Measurements from ENCODE around the gene KRTAP10-10.
"Not testable (repeated sequence)": the region's sequence is repeated elsewhere in the genome, so short reads cannot be mapped to it uniquely, and the experiment has no call there.

The KRTAP10-10 gene

DNA sequence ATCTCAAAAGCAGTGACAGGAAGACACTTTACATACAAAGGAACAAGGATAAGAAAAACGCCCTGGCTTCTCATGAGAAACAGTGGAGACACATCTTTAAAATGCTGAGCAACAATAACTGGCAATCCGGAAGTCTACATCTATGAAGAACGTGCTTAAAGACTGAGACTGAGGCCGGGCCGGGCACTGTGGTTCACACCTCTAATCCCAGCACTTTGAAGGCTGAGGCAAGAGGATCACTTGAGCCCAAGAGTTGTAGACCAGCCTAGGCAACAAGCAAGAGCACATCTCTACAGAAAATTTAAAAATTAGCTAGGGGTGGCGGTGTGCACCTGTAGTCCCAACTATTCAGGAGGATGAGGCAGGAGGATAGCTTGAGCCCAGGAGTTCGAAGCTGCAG lies 46.9 kb downstream of the KRTAP10-10 start:
- DNase-seq (ENCODE audit: insufficient read length, low spot score) = no peak
- FAIRE-seq = no peak
- no peak for TF ChIP-seq TAF1 (IDR thresholded peaks at IDR 0.05; ENCODE audit: low read depth, low read length)
- TF ChIP-seq PAX5 (IDR thresholded peaks at IDR 0.05; ENCODE audit: insufficient read depth, low read length, severe bottlenecking) = no peak
- no peak for TF ChIP-seq POU2F2 (IDR thresholded peaks at IDR 0.05; ENCODE audit: low read depth, low read length)
- no peak for TF ChIP-seq SPI1 (IDR thresholded peaks at IDR 0.05; ENCODE audit: low read depth, low read length)
- TF ChIP-seq POLR2A (IDR thresholded peaks at IDR 0.05; ENCODE audit: low read depth, low read length) = no peak
- no peak for TF ChIP-seq POLR2AphosphoS5 (IDR thresholded peaks at IDR 0.05; ENCODE audit: low read depth, low read length)

- FAIRE-seq (no peak), DNase-seq (ENCODE audit: insufficient read length, low spot score) (no peak)
- no peak for TF ChIP-seq SPI1 (IDR thresholded peaks at IDR 0.05; ENCODE audit: low read depth, low read length)
- TF ChIP-seq POU2F2 (IDR thresholded peaks at IDR 0.05; ENCODE audit: low read depth, low read length) = no peak
- no peak for TF ChIP-seq POLR2A (IDR thresholded peaks at IDR 0.05; ENCODE audit: low read depth, low read length)
Measured at GRCh38 chr21:44684483-44684882, 47.3 kb downstream of the KRTAP10-10 start.

DNA sequence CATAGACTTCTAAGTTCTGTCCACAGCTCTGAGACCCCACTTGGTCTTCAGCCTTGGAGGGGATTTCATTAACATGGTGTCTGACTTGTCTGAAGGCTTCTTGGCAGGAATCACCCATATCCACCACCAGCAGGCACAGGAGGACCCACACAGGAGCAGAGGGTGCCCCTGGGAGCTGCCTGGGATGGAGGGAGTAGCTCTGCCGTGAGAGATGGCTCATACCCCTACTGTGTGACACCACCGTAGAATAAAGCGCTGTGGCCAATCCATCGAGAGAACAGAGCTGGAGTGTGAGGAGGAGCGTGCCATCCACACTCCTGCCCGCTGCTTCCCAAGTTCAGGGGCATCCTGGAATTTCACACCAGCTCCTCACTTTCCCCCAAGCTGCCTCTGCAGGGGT lies 47.9 kb downstream of the KRTAP10-10 start:
- not testable (repeated sequence) for FAIRE-seq; DNase-seq (ENCODE audit: insufficient read length, low spot score)

DNA sequence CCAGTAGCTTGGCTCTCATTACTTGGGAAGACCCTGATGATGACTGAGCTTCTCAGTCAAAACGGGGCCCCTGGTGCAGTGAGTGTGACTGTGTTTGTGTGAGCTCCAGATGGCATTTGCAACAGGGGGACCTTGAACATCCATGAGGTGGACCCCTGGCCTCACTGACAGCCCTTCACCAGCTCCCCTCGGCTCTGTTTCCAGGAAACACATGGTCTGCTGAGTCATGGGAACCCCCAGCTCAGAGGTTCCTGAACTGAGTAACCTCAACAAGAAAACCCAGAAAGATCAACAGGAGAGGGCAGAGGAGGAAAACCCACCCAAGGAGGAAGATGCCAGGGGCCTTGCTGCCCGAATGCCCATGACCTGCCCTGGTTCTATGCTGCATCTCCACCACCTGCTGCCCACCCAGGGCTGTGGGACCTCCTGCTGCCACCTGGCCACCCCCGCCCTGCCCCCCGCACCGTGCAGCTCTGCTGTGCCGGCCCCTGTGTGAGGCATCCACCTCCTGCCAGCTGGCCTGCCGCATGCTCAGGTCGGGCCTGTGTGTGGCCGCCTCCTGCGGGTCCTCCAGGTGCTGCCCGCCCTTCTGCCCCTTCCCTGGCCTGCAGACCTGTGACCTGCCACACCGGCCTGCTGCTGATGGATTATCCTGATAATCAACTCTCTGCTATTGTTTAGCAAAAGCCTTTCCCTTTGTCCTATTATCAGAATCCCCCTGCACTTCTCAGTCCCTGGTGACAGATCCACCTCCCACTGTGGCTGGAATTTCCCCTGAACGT lies 49.0 kb downstream of the KRTAP10-10 start:
- DNase-seq (ENCODE audit: insufficient read length, low spot score) (no peak), FAIRE-seq (no peak)
- TF ChIP-seq POLR2AphosphoS5 (IDR thresholded peaks at IDR 0.05; ENCODE audit: low read depth, low read length) (no peak), PAX5 (IDR thresholded peaks at IDR 0.05; ENCODE audit: insufficient read depth, low read length, severe bottlenecking) (no peak), POLR2A (IDR thresholded peaks at IDR 0.05; ENCODE audit: low read depth, low read length) (no peak), POU2F2 (IDR thresholded peaks at IDR 0.05; ENCODE audit: low read depth, low read length) (no peak), SPI1 (IDR thresholded peaks at IDR 0.05; ENCODE audit: low read depth, low read length) (no peak), TAF1 (IDR thresholded peaks at IDR 0.05; ENCODE audit: low read depth, low read length) (no peak)

DNA sequence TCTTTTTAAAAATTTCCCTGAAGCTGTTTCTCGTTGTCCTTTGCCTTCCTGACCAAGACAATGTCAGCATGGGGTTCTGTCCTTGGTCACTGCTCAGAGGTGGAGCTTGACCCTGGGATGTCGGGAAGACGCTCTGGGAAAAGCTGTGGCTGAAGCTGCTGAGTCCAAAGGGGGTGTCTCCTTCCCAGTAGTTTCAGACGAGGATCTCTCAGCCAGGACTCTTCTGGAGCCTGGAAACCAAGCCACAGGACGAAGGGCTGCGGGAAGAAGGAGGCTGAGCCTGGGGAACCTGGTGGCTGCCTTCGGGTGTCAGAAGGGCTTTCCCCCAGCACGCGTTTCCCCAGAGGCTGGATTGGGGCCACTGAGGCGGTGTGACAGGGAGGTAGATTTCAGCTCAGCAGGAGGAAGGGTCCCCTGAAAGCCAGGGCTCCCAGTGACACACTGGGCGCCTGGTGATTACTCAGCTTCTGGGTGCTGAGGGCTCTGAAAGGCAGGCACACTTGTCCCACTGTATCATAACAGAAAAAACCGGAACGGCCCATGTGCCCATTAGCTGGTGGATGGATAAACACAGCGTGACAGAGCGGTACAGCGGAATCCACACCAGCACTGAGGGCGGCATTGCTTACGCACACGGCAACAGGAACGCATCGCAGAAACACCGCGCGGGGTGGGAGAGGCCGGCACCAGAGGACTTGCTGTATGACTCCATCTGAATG lies 49.8 kb downstream of the KRTAP10-10 start:
- TF ChIP-seq POU2F2 (IDR thresholded peaks at IDR 0.05; ENCODE audit: low read depth, low read length) (no peak), POLR2AphosphoS5 (IDR thresholded peaks at IDR 0.05; ENCODE audit: low read depth, low read length) (no peak)
- DNase-seq (ENCODE audit: insufficient read length, low spot score) (no peak), FAIRE-seq (no peak)

- DNase-seq (ENCODE audit: insufficient read length, low spot score) (no peak), FAIRE-seq (no peak)
- TF ChIP-seq PAX5 (IDR thresholded peaks at IDR 0.05; ENCODE audit: insufficient read depth, low read length, severe bottlenecking) = no peak
- TF ChIP-seq POU2F2 (IDR thresholded peaks at IDR 0.05; ENCODE audit: low read depth, low read length) = no peak
- TF ChIP-seq POLR2A (IDR thresholded peaks at IDR 0.05; ENCODE audit: low read depth, low read length) = no peak
- no peak for TF ChIP-seq SPI1 (IDR thresholded peaks at IDR 0.05; ENCODE audit: low read depth, low read length)
Measured at GRCh38 chr21:44687671-44688070, 50.5 kb downstream of the KRTAP10-10 start.
